HCT116 (cell line): ENCODE results near the gene SHISA6. TPM values are rescaled to one million over a fixed set of nuclear protein-coding genes. Genes with fewer than 3 reads are reported as not detected.

ENCODE experiments used
- ATAC-seq: fragments of 200-7000 bp; cut with Tn5 transposase; 2 replicates; pipeline ENCODE4 v1.9.1; 2020; ENCODE audit warnings: mild to moderate bottlenecking, moderate library complexity
- BruUV-seq: library from RNA; stranded (reverse); fragments of 400-500 nt; replicated peaks from 2 replicates; lab custom pipeline; 2021; lab: Mats Ljungman, UMichigan
- CTCF ChIA-PET: fragments of 300-600 bp; sonication (Branson Sonifier 250); formaldehyde crosslinking; loops from one replicate; lab custom pipeline; 2021; ENCODE audit warnings: antibody characterized with exemption; lab: Charles Lee
- POLR2A ChIA-PET: fragments of 300-600, 350-600 bp; sonication (Branson Sonifier 250); formaldehyde crosslinking; loops from one replicate; lab custom pipeline; 2021; ENCODE audit warnings: antibody characterized with exemption; lab: Charles Lee
- RAD21 ChIA-PET, 2 experiments: fragments of 300-600 bp; sonication (Branson Sonifier 250); formaldehyde crosslinking; loops; one replicate each; lab custom pipeline; 2023; ENCODE audit warnings: low total read pairs in 2 of 2; ENCODE audit not compliant: uncharacterized antibody in 2 of 2, unreplicated experiment in 2 of 2, low non-redundant PET in 1 of 2; lab: Charles Lee
- DNase-seq: peaks from one replicate; pipeline ENCODE4 v3.0.0-alpha.2; 2010; ENCODE audit warnings: low read depth, low spot score
- H2AFZ ChIP-seq: fragments of 200-600 bp; shearing (Covaris generic), sonication (generic); 2 replicates; pipeline ENCODE4 v1.6.1; 2017; ENCODE audit warnings: low read depth, mixed run types, mixed read lengths, antibody characterized with exemption, low read length; ENCODE audit not compliant: poor library complexity, severe bottlenecking
- H3K27ac ChIP-seq: 2 replicates; pipeline ENCODE4 v1.5.1; 2012; ENCODE audit warnings: low read depth, low read length
- H3K27me3 ChIP-seq: fragments of 200-600 bp; sonication (generic); 2 replicates; pipeline ENCODE4 v1.6.1; 2016; ENCODE audit warnings: mixed run types, low read length, mixed read lengths; ENCODE audit not compliant: insufficient read depth
- H3K36me3 ChIP-seq, 2 experiments: fragments of 200-500 bp in 1 of 2; fragments of 200-600 bp in 1 of 2; sonication (Bioruptor generic) in 1 of 2; sonication (generic) in 1 of 2; 2 replicates each; pipeline versions ENCODE4 v1.5.1 to v1.6.1; 2014 to 2016; ENCODE audit warnings: low read length in 2 of 2, inconsistent platforms in 1 of 2, mixed read lengths in 1 of 2, mixed run types in 1 of 2; ENCODE audit not compliant: insufficient read depth in 2 of 2, control insufficient read depth in 1 of 2
- H3K4me1 ChIP-seq, 2 experiments: fragments of 200-600 bp in 1 of 2; sonication (generic) in 1 of 2; 2 replicates each; pipeline versions ENCODE4 v1.5.1 to v1.6.1; 2012 to 2017; ENCODE audit warnings: low read length in 2 of 2, inconsistent platforms in 1 of 2, mild to moderate bottlenecking in 1 of 2, mixed read lengths in 1 of 2, mixed run types in 1 of 2, moderate library complexity in 1 of 2; ENCODE audit not compliant: insufficient read depth in 2 of 2, control insufficient read depth in 1 of 2
- H3K4me2 ChIP-seq: fragments of 200-600 bp; sonication (generic); 2 replicates; pipeline ENCODE4 v1.6.1; 2017; ENCODE audit warnings: mixed run types, low read length, mixed read lengths
- H3K4me3 ChIP-seq, 2 experiments: fragments of 200-600 bp in 1 of 2; sonication (generic) in 1 of 2; replicated peaks in 1 of 2; 2 replicates each; pipeline ENCODE4 v1.5.1; 2011 to 2016; ENCODE audit warnings: low read length in 2 of 2, control low read depth in 1 of 2, low read depth in 1 of 2, mild to moderate bottlenecking in 1 of 2, mixed read lengths in 1 of 2, mixed run types in 1 of 2
- H3K79me2 ChIP-seq: fragments of 200-600 bp; sonication (generic); 2 replicates; pipeline ENCODE4 v1.6.1; 2017; ENCODE audit warnings: mild to moderate bottlenecking, mixed run types, low read length, moderate library complexity, mixed read lengths; ENCODE audit not compliant: insufficient read depth
- H3K9ac ChIP-seq: fragments of 200-600 bp; sonication (generic); 2 replicates; pipeline ENCODE4 v1.6.1; 2016; ENCODE audit warnings: low read length, mixed read lengths
- H3K9me2 ChIP-seq: fragments of 200-600 bp; sonication (generic), shearing (Covaris generic); 2 replicates; pipeline ENCODE4 v1.6.1; 2017; ENCODE audit warnings: mixed run types, mild to moderate bottlenecking, moderate library complexity; ENCODE audit not compliant: insufficient read depth
- H3K9me3 ChIP-seq, 2 experiments: fragments of 200-500 bp in 1 of 2; fragments of 200-600 bp in 1 of 2; sonication (Bioruptor generic) in 1 of 2; sonication (generic) in 1 of 2; 2 replicates each; pipeline ENCODE4 v1.6.1; 2014 to 2017; ENCODE audit warnings: low read length in 2 of 2, mixed read lengths in 2 of 2, inconsistent platforms in 1 of 2, low read depth in 1 of 2, mild to moderate bottlenecking in 1 of 2, mixed run types in 1 of 2, moderate library complexity in 1 of 2; ENCODE audit not compliant: control insufficient read depth in 1 of 2, insufficient read depth in 1 of 2
- H4K20me1 ChIP-seq: fragments of 200-600 bp; sonication (generic), shearing (Covaris generic); 2 replicates; pipeline ENCODE4 v1.6.1; 2017; ENCODE audit warnings: mixed run types, mild to moderate bottlenecking, moderate library complexity; ENCODE audit not compliant: insufficient read depth
- CBX3 ChIP-seq: IDR thresholded peaks from 2 replicates; pipeline ENCODE4 v1.6.1; 2012; ENCODE audit warnings: low read depth
- CEBPB ChIP-seq: IDR thresholded peaks from 2 replicates; pipeline ENCODE4 v1.6.1; 2012; ENCODE audit warnings: low read depth
- EGR1 ChIP-seq: IDR thresholded peaks from 2 replicates; pipeline ENCODE4 v1.6.1; 2012; ENCODE audit warnings: low read depth
- ELF1 ChIP-seq: IDR thresholded peaks from 2 replicates; pipeline ENCODE4 v1.6.1; 2012; ENCODE audit warnings: low read depth, borderline replicate concordance
- EZH2phosphoT487 ChIP-seq: fragments of 200-600 bp; IDR thresholded peaks from 2 replicates; pipeline ENCODE4 v1.6.1; 2018; ENCODE audit warnings: antibody characterized with exemption, borderline replicate concordance
- JUND ChIP-seq: IDR thresholded peaks from 2 replicates; pipeline ENCODE4 v1.6.1; 2012
- POLR2A ChIP-seq: IDR thresholded peaks from 2 replicates; pipeline ENCODE4 v1.7.0; 2011; ENCODE audit warnings: borderline replicate concordance; ENCODE audit not compliant: insufficient read depth, insufficient read length; ENCODE audit errors: extremely low read depth
- POLR2AphosphoS5 ChIP-seq: IDR thresholded peaks from 2 replicates; pipeline ENCODE4 v1.6.1; 2011; ENCODE audit warnings: mild to moderate bottlenecking, low read depth, low read length, moderate library complexity
- RAD21 ChIP-seq: IDR thresholded peaks from 2 replicates; pipeline ENCODE4 v1.6.1; 2012; ENCODE audit warnings: low read depth, mild to moderate bottlenecking
- REST ChIP-seq: IDR thresholded peaks from 2 replicates; pipeline ENCODE4 v1.6.1; 2012; ENCODE audit warnings: low read depth
- SIN3A ChIP-seq: IDR thresholded peaks from 2 replicates; pipeline ENCODE4 v1.6.1; 2012; ENCODE audit warnings: low read depth
- SP1 ChIP-seq: IDR thresholded peaks from 2 replicates; pipeline ENCODE4 v1.6.1; 2012; ENCODE audit warnings: low read depth
- SRF ChIP-seq: IDR thresholded peaks from 2 replicates; pipeline ENCODE4 v1.6.1; 2012; ENCODE audit warnings: low read depth
- TCF7L2 ChIP-seq: IDR thresholded peaks from 2 replicates; pipeline ENCODE4 v1.7.0; 2011; ENCODE audit warnings: borderline replicate concordance, inconsistent platforms; ENCODE audit not compliant: insufficient read depth, insufficient read length; ENCODE audit errors: extremely low read depth
- YY1 ChIP-seq: IDR thresholded peaks from 2 replicates; pipeline ENCODE4 v1.6.1; 2011; ENCODE audit warnings: low read length, low read depth, moderate library complexity, mild to moderate bottlenecking; ENCODE audit not compliant: insufficient replicate concordance; ENCODE audit errors: extremely low read depth
- ZBTB33 ChIP-seq: IDR thresholded peaks from 2 replicates; pipeline ENCODE4 v1.6.1; 2011; ENCODE audit warnings: mild to moderate bottlenecking, low read length, moderate library complexity; ENCODE audit not compliant: insufficient replicate concordance; ENCODE audit errors: extremely low read depth
- ZNF274 ChIP-seq: fragments of 200-500 bp; sonication (Bioruptor generic); IDR thresholded peaks from 2 replicates; pipeline ENCODE4 v1.6.1; 2014; ENCODE audit warnings: mild to moderate bottlenecking, low read depth, low read length, inconsistent platforms
- intact Hi-C: fragments of 100-400 bp; cut with micrococcal nuclease; formaldehyde crosslinking; loops from 2 replicates; pipeline ENCODE4 v1.10.0; 2022
- total RNA-seq: library from RNA; stranded (reverse); gene quantifications from one replicate; pipeline ENCODE4 v1.2.1, GENCODE V29; 2021; ENCODE audit not compliant: unreplicated experiment
- TF ChIP-seq, protein P1 (sequence below): IDR thresholded peaks from 2 replicates; pipeline ENCODE4 v1.6.1; 2012
- TF ChIP-seq, protein P2 (sequence below), 3 experiments: fragments of 200-600 bp in 1 of 3; sonication (generic) in 1 of 3; IDR thresholded peaks in 2 of 3; conservative IDR thresholded peaks in 1 of 3; 2 replicates each; pipeline ENCODE4 v1.5.1; 2012 to 2017; ENCODE audit warnings: low read depth in 2 of 3, low read length in 2 of 3, antibody characterized with exemption in 1 of 3, borderline replicate concordance in 1 of 3, control low read depth in 1 of 3, mild to moderate bottlenecking in 1 of 3, mixed read lengths in 1 of 3, mixed run types in 1 of 3, moderate library complexity in 1 of 3; ENCODE audit not compliant: insufficient read depth in 1 of 3

The SHISA6 gene
- total RNA-seq, 1 experiment from 2014 or later, result not detected

DNA sequence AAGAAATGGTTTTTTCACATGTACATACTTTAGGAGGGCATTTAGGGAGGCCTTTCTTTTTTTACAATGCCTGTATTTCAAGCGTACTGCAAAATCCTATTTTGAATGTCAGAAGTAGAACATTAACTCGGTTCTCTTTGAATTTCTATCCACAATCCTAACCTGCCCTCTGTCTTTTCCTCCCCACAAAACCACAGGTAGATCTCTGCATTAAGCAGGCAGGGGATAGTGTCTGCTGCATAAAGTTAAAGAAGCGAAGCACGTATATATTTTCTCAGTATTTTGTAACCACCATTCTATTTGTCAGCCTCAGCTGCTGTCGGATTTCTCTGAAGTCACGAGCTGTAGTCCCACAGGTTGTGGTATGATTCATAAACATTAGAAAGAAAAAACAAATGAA is 137.5 kb downstream of the SHISA6 start:
- no peak overlapping the region for H3K4me2 ChIP-seq
- H3K79me2 ChIP-seq, result no peaks in the 10 kb centered on the region
- no peak for DNase-seq
- RAD21 ChIA-PET, result no interaction called here
- no peak for TF ChIP-seq ZNF274
- TF ChIP-seq ZBTB33, result no peak
- no peak for TF ChIP-seq CEBPB
- no peak for TF ChIP-seq YY1
- TF ChIP-seq EZH2phosphoT487, result no peak
- TF ChIP-seq POLR2AphosphoS5, result no peak
- no peak for TF ChIP-seq POLR2A
- no peak for TF ChIP-seq TCF7L2
- TF ChIP-seq EGR1, result no peak
- TF ChIP-seq RAD21, result no peak
- no peak for TF ChIP-seq CBX3
- no peak for TF ChIP-seq REST
- no peak for TF ChIP-seq SP1
- TF ChIP-seq, protein P1, sequence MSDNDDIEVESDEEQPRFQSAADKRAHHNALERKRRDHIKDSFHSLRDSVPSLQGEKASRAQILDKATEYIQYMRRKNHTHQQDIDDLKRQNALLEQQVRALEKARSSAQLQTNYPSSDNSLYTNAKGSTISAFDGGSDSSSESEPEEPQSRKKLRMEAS, result no peak
- no peak for TF ChIP-seq SIN3A
- TF ChIP-seq ELF1, result no peak
- TF ChIP-seq SRF, result no peak
- no peak for TF ChIP-seq JUND
- TF ChIP-seq, protein P2, sequence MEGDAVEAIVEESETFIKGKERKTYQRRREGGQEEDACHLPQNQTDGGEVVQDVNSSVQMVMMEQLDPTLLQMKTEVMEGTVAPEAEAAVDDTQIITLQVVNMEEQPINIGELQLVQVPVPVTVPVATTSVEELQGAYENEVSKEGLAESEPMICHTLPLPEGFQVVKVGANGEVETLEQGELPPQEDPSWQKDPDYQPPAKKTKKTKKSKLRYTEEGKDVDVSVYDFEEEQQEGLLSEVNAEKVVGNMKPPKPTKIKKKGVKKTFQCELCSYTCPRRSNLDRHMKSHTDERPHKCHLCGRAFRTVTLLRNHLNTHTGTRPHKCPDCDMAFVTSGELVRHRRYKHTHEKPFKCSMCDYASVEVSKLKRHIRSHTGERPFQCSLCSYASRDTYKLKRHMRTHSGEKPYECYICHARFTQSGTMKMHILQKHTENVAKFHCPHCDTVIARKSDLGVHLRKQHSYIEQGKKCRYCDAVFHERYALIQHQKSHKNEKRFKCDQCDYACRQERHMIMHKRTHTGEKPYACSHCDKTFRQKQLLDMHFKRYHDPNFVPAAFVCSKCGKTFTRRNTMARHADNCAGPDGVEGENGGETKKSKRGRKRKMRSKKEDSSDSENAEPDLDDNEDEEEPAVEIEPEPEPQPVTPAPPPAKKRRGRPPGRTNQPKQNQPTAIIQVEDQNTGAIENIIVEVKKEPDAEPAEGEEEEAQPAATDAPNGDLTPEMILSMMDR (IDR thresholded peaks at IDR 0.05 in 2 of 3, conservative IDR thresholded peaks at IDR 0.05 in 1 of 3; ENCODE audit: borderline replicate concordance in 1 of 3, insufficient read depth in 1 of 3, low read depth in 2 of 3, low read length in 2 of 3), result no peak
- no peak for ATAC-seq
- no peak overlapping the region for H3K27ac ChIP-seq
- no peaks in the 10 kb centered on the region for H3K4me1 ChIP-seq
- H3K9me3 ChIP-seq, result peaks cover 3 to 25% of the 10 kb centered on the region in 2 experiments; a peak in 1 of 4 replicates
- no TSS peak for BruUV-seq
- intact Hi-C loops, result no loop called here
- H3K9me2 ChIP-seq, result no peaks in the 10 kb centered on the region
- H2AFZ ChIP-seq, result no peak overlapping the region
- no peaks in the 10 kb centered on the region for H3K27me3 ChIP-seq
- no peak overlapping the region for H3K4me3 ChIP-seq
- POLR2A ChIA-PET, result no interaction called here
- CTCF ChIA-PET, result no interaction called here
- no peak overlapping the region for H3K9ac ChIP-seq
- no peaks in the 10 kb centered on the region for H4K20me1 ChIP-seq
- no peaks in the 10 kb centered on the region for H3K36me3 ChIP-seq
